ENCODE measurements around the gene RARB.

DNA sequence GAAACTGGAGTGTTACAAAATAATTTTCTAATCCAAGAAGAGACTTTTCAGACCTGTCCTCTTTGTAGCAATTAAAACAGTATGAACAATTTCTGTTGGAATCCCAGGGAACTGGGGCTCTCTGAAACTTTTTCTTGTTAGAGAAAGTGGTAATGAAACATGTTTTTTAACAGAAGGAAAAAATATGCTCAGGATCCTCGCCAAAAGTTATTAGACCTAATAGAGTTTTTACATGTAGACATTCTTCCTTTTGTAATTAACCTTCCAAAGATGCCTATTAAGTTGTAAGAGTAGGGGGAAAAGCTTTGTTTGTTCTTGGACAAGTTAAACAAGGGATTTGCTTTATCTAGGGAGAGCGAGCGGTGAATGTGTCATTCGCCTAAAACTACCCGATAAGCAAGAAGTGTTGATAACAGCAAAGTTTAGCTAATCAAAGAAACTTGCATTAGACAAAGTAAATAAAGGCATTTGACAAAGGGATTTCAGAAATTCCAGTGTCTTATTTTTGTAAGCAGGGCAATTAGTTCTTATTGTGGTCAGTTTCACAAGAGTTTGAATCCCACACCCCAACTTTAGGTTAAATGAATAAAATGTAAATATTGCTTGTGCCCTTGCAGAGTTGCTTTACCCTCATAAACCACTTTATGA, 2.3 kb downstream of the RARB start:
- TF ChIP-seq, protein P1, sequence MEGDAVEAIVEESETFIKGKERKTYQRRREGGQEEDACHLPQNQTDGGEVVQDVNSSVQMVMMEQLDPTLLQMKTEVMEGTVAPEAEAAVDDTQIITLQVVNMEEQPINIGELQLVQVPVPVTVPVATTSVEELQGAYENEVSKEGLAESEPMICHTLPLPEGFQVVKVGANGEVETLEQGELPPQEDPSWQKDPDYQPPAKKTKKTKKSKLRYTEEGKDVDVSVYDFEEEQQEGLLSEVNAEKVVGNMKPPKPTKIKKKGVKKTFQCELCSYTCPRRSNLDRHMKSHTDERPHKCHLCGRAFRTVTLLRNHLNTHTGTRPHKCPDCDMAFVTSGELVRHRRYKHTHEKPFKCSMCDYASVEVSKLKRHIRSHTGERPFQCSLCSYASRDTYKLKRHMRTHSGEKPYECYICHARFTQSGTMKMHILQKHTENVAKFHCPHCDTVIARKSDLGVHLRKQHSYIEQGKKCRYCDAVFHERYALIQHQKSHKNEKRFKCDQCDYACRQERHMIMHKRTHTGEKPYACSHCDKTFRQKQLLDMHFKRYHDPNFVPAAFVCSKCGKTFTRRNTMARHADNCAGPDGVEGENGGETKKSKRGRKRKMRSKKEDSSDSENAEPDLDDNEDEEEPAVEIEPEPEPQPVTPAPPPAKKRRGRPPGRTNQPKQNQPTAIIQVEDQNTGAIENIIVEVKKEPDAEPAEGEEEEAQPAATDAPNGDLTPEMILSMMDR (IDR thresholded peaks at IDR 0.05): no peak
- TF ChIP-seq POLR2A (IDR thresholded peaks at IDR 0.05): no peak
